Trophoblast cell (in vitro differentiated cells and primary cell): Measurements from ENCODE around the gene CLDN24.

ENCODE experiments used
- DNase-seq, 2 donors: peaks; one replicate each; pipeline ENCODE4 v3.0.0-alpha.2; 2016
- H2AFZ ChIP-seq: 2 replicates; pipeline ENCODE4 v1.6.1; 2013; ENCODE audit warnings: low read length, moderate library complexity, mild to moderate bottlenecking; ENCODE audit not compliant: insufficient read depth, poor library complexity
- H2AK5ac ChIP-seq: 2 replicates; pipeline ENCODE4 v1.6.1; 2013; ENCODE audit warnings: mild to moderate bottlenecking, low read length
- H2BK120ac ChIP-seq: 2 replicates; pipeline ENCODE4 v1.6.1; 2013; ENCODE audit warnings: low read length, mild to moderate bottlenecking, moderate library complexity; ENCODE audit not compliant: insufficient read depth, poor library complexity
- H2BK12ac ChIP-seq: 2 replicates; pipeline ENCODE4 v1.6.1; 2013; ENCODE audit warnings: mild to moderate bottlenecking, low read length, moderate library complexity
- H2BK5ac ChIP-seq: 2 replicates; pipeline ENCODE4 v1.6.1; 2013; ENCODE audit warnings: low read length, low read depth, moderate library complexity, mild to moderate bottlenecking; ENCODE audit not compliant: poor library complexity
- H3K14ac ChIP-seq: 2 replicates; pipeline ENCODE4 v1.6.1; 2013; ENCODE audit warnings: mild to moderate bottlenecking, low read length
- H3K18ac ChIP-seq: 2 replicates; pipeline ENCODE4 v1.6.1; 2013; ENCODE audit warnings: mild to moderate bottlenecking, low read length
- H3K23ac ChIP-seq: 2 replicates; pipeline ENCODE4 v1.6.1; 2013; ENCODE audit warnings: low read length
- H3K27ac ChIP-seq: 2 replicates; pipeline ENCODE4 v1.5.1; 2013; ENCODE audit warnings: low read depth, mild to moderate bottlenecking, inconsistent platforms, low read length, moderate library complexity
- H3K27me3 ChIP-seq: 2 replicates; pipeline ENCODE4 v1.6.1; 2013; ENCODE audit warnings: inconsistent platforms, mild to moderate bottlenecking, low read length, moderate library complexity; ENCODE audit not compliant: insufficient read depth
- H3K36me3 ChIP-seq, 2 experiments: 1 replicate in 1 of 2; 2 replicates in 1 of 2; pipeline ENCODE4 v1.6.1; 2013; ENCODE audit warnings: low read length in 2 of 2, mild to moderate bottlenecking in 2 of 2, moderate library complexity in 1 of 2; ENCODE audit not compliant: insufficient read depth in 2 of 2, control insufficient read depth in 1 of 2
- H3K4ac ChIP-seq: 2 replicates; pipeline ENCODE4 v1.6.1; 2013; ENCODE audit warnings: low read depth, mild to moderate bottlenecking, low read length, moderate library complexity
- H3K4me1 ChIP-seq, 2 experiments: 1 replicate in 1 of 2; 2 replicates in 1 of 2; pipeline ENCODE4 v1.6.1; 2013; ENCODE audit warnings: low read length in 2 of 2, mild to moderate bottlenecking in 2 of 2, moderate library complexity in 1 of 2; ENCODE audit not compliant: insufficient read depth in 2 of 2, control insufficient read depth in 1 of 2
- H3K4me2 ChIP-seq: 2 replicates; pipeline ENCODE4 v1.6.1; 2013; ENCODE audit warnings: inconsistent platforms, mild to moderate bottlenecking, low read length, moderate library complexity
- H3K4me3 ChIP-seq: 2 replicates; pipeline ENCODE4 v1.5.1; 2013; ENCODE audit warnings: mild to moderate bottlenecking, low read depth, low read length, inconsistent platforms
- H3K79me1 ChIP-seq: one replicate; pipeline ENCODE4 v1.6.1; 2013; ENCODE audit warnings: low read length
- H3K79me2 ChIP-seq: 2 replicates; pipeline ENCODE4 v1.6.1; 2013; ENCODE audit warnings: low read length, mild to moderate bottlenecking; ENCODE audit not compliant: control insufficient read depth, insufficient read depth, poor library complexity
- H3K9ac ChIP-seq: 2 replicates; pipeline ENCODE4 v1.6.1; 2013; ENCODE audit warnings: mild to moderate bottlenecking, low read length
- H3K9me3 ChIP-seq: 2 replicates; pipeline ENCODE4 v1.6.1; 2013; ENCODE audit warnings: low read depth, mild to moderate bottlenecking, control low read depth, inconsistent platforms, low read length; ENCODE audit not compliant: insufficient read depth
- H4K12ac ChIP-seq: 2 replicates; pipeline ENCODE4 v1.6.1; 2013; ENCODE audit warnings: low read depth, mild to moderate bottlenecking, low read length, moderate library complexity
- H4K8ac ChIP-seq: 2 replicates; pipeline ENCODE4 v1.6.1; 2013; ENCODE audit warnings: low read depth, mild to moderate bottlenecking, low read length, moderate library complexity
- H4K91ac ChIP-seq: one replicate; pipeline ENCODE4 v1.6.1; 2013; ENCODE audit warnings: low read depth, mild to moderate bottlenecking, low read length, moderate library complexity
- WGBS: extraction: QIAGEN DNeasy Blood & Tissue Kit; methylation state at CpG from one replicate; pipeline ENCODE4 v1.1.7; 2013; ENCODE audit warnings: missing lambda C conversion rate; ENCODE audit not compliant: insufficient read length, insufficient coverage; ENCODE audit errors: extremely low coverage; 5-methylcytosine and 5-hydroxymethylcytosine counted together

The CLDN24 gene

GRCh38 chr4:183306811-183307210, 15.4 kb downstream of the CLDN24 start:
- Histone ChIP-seq H3K27me3 (no peaks in the 10 kb centered on the region), H3K4me3 (no peak overlapping the region), H2BK12ac (no peak overlapping the region), H3K9ac (no peak overlapping the region), H3K18ac (no peak overlapping the region), H4K12ac (no peak overlapping the region), H4K8ac (no peak overlapping the region), H3K14ac (no peak overlapping the region), H3K4me2 (no peak overlapping the region), H4K91ac (no peak overlapping the region), H2BK120ac (no peak overlapping the region), H2AK5ac (no peak overlapping the region), H2BK5ac (no peak overlapping the region), H3K27ac (no peak overlapping the region), H3K4ac (no peak overlapping the region), H3K9me3 (no peaks in the 10 kb centered on the region), H3K79me1 (no peaks in the 10 kb centered on the region), H3K36me3 (no peaks in the 10 kb centered on the region), H2AFZ (no peak overlapping the region), H3K23ac (no peak overlapping the region), H3K79me2 (no peaks in the 10 kb centered on the region), H3K4me1 (no peaks in the 10 kb centered on the region)
- WGBS: no CpG with 5 or more reads among the region's 3 CpGs
- no peak for DNase-seq

- Histone ChIP-seq H4K8ac (no peak overlapping the region), H2BK12ac (no peak overlapping the region), H3K9me3 (no peaks in the 10 kb centered on the region), H3K4me3 (no peak overlapping the region), H3K14ac (no peak overlapping the region), H3K23ac (no peak overlapping the region), H3K36me3 (peaks cover 0 to under 1% of the 10 kb centered on the region in 2 experiments), H2AFZ (no peak overlapping the region), H3K9ac (no peak overlapping the region), H4K91ac (no peak overlapping the region), H3K4me1 (no peaks in the 10 kb centered on the region), H2BK5ac (no peak overlapping the region), H3K18ac (no peak overlapping the region), H3K4me2 (no peak overlapping the region), H3K79me2 (no peaks in the 10 kb centered on the region), H2AK5ac (no peak overlapping the region), H4K12ac (no peak overlapping the region), H3K27ac (no peak overlapping the region), H3K4ac (no peak overlapping the region), H3K27me3 (no peaks in the 10 kb centered on the region), H2BK120ac (no peak overlapping the region), H3K79me1 (no peaks in the 10 kb centered on the region)
- no peak for DNase-seq
- WGBS: no CpG with 5 or more reads among the region's 2 CpGs
Measured at GRCh38 chr4:183304538-183304937, 17.7 kb downstream of the CLDN24 start.

GRCh38 chr4:183304067-183304466, 18.2 kb downstream of the CLDN24 start:
- H3K36me3 ChIP-seq: peaks cover 0 to 2% of the 10 kb centered on the region in 2 experiments
- DNase-seq: no peak
- H3K14ac ChIP-seq: no peak overlapping the region
- no peak overlapping the region for H3K4me3 ChIP-seq
- H2BK12ac ChIP-seq: no peak overlapping the region
- H3K27me3 ChIP-seq: no peaks in the 10 kb centered on the region
- no peak overlapping the region for H2AK5ac ChIP-seq
- no peaks in the 10 kb centered on the region for H3K79me2 ChIP-seq
- no peak overlapping the region for H4K91ac ChIP-seq
- H3K4me1 ChIP-seq: no peaks in the 10 kb centered on the region
- H4K12ac ChIP-seq: no peak overlapping the region
- H3K4ac ChIP-seq: no peak overlapping the region
- no peak overlapping the region for H2BK120ac ChIP-seq
- no peak overlapping the region for H3K4me2 ChIP-seq
- no peak overlapping the region for H2AFZ ChIP-seq
- H3K27ac ChIP-seq: no peak overlapping the region
- H3K9ac ChIP-seq: no peak overlapping the region
- H2BK5ac ChIP-seq: no peak overlapping the region
- no peak overlapping the region for H3K23ac ChIP-seq
- no peaks in the 10 kb centered on the region for H3K79me1 ChIP-seq
- H3K9me3 ChIP-seq: no peaks in the 10 kb centered on the region
- H3K18ac ChIP-seq: no peak overlapping the region
- no peak overlapping the region for H4K8ac ChIP-seq
- no CpG with 5 or more reads among the region's 4 CpGs for WGBS

GRCh38 chr4:183303301-183303700, 18.9 kb downstream of the CLDN24 start:
- no peak overlapping the region for H2AFZ ChIP-seq
- H3K18ac ChIP-seq: no peak overlapping the region
- no peak overlapping the region for H2AK5ac ChIP-seq
- no peak overlapping the region for H2BK5ac ChIP-seq
- no peak overlapping the region for H3K27ac ChIP-seq
- WGBS: no CpG with 5 or more reads among the region's 4 CpGs
- no peak overlapping the region for H3K4ac ChIP-seq
- DNase-seq: peak; percentile 8 to 23
- no peak overlapping the region for H3K23ac ChIP-seq
- peaks cover 0 to 2% of the 10 kb centered on the region in 2 experiments for H3K36me3 ChIP-seq
- H3K4me1 ChIP-seq: no peaks in the 10 kb centered on the region
- no peaks in the 10 kb centered on the region for H3K79me2 ChIP-seq
- no peak overlapping the region for H3K9ac ChIP-seq
- no peak overlapping the region for H4K8ac ChIP-seq
- H2BK12ac ChIP-seq: no peak overlapping the region
- H3K4me3 ChIP-seq: no peak overlapping the region
- H4K91ac ChIP-seq: no peak overlapping the region
- no peaks in the 10 kb centered on the region for H3K79me1 ChIP-seq
- no peak overlapping the region for H3K14ac ChIP-seq
- no peak overlapping the region for H4K12ac ChIP-seq
- H3K4me2 ChIP-seq: no peak overlapping the region
- no peaks in the 10 kb centered on the region for H3K9me3 ChIP-seq
- no peak overlapping the region for H2BK120ac ChIP-seq
- no peaks in the 10 kb centered on the region for H3K27me3 ChIP-seq
